GM12891 (cell line): Measurements from ENCODE around the gene C9orf43.

ENCODE experiments used
- PAX5 ChIP-seq: IDR thresholded peaks from 2 replicates; pipeline ENCODE4 v1.6.1; 2011; ENCODE audit warnings: low read length, moderate library complexity, mild to moderate bottlenecking; ENCODE audit not compliant: insufficient read depth, severe bottlenecking
- POLR2A ChIP-seq: IDR thresholded peaks from 2 replicates; pipeline ENCODE4 v1.6.1; 2011; ENCODE audit warnings: low read depth, low read length, control low read depth
- POLR2AphosphoS5 ChIP-seq: IDR thresholded peaks from 2 replicates; pipeline ENCODE4 v1.6.1; 2011; ENCODE audit warnings: low read depth, low read length, control low read depth
- POU2F2 ChIP-seq: IDR thresholded peaks from 2 replicates; pipeline ENCODE4 v1.6.1; 2011; ENCODE audit warnings: low read depth, mild to moderate bottlenecking, control low read depth, low read length, moderate library complexity
- SPI1 ChIP-seq: IDR thresholded peaks from 2 replicates; pipeline ENCODE4 v1.6.1; 2011; ENCODE audit warnings: low read depth, low read length, control low read depth
- TAF1 ChIP-seq: IDR thresholded peaks from 2 replicates; pipeline ENCODE4 v1.6.1; 2011; ENCODE audit warnings: low read depth, low read length, control low read depth

GRCh38 chr9:113421726-113422125, 11.2 kb downstream of the C9orf43 start:
- TF ChIP-seq TAF1 (no peak), POLR2A (no peak), POLR2AphosphoS5 (no peak), SPI1 (no peak), PAX5 (no peak), POU2F2 (no peak)
